Measurements from ENCODE around the gene PRMT3. TPM values are rescaled to one million over a fixed set of nuclear protein-coding genes. Genes with fewer than 3 reads are reported as not detected.

The PRMT3 gene
- total and polyA plus RNA-seq, 2 of the 13 experiments (the other 11 are each of a cell fraction or from before 2014, with no cell fraction given), result 9.1 to 27.7 TPM

DNA sequence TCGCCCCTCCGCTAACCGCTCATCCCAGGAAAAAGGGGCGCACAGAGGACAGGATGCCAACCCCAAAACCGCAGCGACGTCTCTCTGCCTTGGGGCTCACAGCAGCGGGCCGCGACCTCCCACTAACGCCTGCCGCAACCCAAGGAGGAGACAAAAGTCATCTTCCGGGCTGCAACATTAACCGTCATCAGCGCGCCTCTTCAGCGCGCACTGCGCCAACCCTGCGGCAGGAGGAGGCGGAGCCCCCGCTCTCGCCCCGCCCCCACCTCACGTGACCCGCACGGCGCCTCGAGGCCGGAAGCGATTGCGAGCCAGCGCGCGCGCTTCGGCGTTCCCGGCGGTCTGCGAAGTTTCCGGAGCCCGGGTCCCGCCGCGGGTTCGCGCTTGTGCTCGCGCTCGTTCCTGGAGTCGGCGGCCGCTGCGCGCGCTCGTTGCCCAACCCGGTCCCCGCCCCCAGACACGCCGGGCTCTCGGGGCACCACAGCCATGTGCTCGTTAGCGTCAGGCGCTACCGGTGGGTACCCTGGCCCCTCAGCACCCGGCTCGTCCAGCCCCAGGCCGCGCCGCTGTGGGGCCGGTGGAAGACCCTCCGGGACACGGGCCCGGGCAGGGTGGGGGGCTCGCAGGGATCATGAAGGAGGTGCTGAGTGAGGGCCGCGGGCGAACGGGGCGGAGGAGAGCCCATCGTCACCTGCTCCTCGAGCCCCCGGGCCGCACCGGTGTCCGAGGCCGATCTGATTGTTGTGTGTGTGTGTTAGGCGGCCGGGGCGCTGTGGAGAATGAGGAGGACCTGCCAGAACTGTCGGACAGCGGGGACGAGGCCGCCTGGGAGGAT lies at the start of gene PRMT3 (continued):
- no peak; the same call in 1 of the 2 replicates for TF ChIP-seq DNMT1 (CRISPR knock-in tag; IDR thresholded peaks at IDR 0.05)
- no peak for TF ChIP-seq ZNF160 (CRISPR knock-in tag; IDR thresholded peaks at IDR 0.05)
- no peak for TF ChIP-seq ZNF552 (CRISPR knock-in tag; IDR thresholded peaks at IDR 0.05; ENCODE audit: borderline replicate concordance)
- TF ChIP-seq ZNF234 (CRISPR knock-in tag; conservative IDR thresholded peaks at IDR 0.05), result no peak; the same call in 1 of the 2 replicates
- TF ChIP-seq SMAD3 (CRISPR knock-in tag; IDR thresholded peaks at IDR 0.05), result peak; percentile 39; the same call in 1 of the 2 replicates
- TF ChIP-seq NFYC (CRISPR knock-in tag; IDR thresholded peaks at IDR 0.05), result 0 out of 2 replicates have a peak, but pooled peaks have one; percentile 28
- TF ChIP-seq, protein P1, sequence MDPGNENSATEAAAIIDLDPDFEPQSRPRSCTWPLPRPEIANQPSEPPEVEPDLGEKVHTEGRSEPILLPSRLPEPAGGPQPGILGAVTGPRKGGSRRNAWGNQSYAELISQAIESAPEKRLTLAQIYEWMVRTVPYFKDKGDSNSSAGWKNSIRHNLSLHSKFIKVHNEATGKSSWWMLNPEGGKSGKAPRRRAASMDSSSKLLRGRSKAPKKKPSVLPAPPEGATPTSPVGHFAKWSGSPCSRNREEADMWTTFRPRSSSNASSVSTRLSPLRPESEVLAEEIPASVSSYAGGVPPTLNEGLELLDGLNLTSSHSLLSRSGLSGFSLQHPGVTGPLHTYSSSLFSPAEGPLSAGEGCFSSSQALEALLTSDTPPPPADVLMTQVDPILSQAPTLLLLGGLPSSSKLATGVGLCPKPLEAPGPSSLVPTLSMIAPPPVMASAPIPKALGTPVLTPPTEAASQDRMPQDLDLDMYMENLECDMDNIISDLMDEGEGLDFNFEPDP (CRISPR knock-in tag; conservative IDR thresholded peaks at IDR 0.05), result no peak
- TF ChIP-seq HOXA5 (CRISPR knock-in tag; IDR thresholded peaks at IDR 0.05), result peak; percentile 81
- TF ChIP-seq, protein P2, sequence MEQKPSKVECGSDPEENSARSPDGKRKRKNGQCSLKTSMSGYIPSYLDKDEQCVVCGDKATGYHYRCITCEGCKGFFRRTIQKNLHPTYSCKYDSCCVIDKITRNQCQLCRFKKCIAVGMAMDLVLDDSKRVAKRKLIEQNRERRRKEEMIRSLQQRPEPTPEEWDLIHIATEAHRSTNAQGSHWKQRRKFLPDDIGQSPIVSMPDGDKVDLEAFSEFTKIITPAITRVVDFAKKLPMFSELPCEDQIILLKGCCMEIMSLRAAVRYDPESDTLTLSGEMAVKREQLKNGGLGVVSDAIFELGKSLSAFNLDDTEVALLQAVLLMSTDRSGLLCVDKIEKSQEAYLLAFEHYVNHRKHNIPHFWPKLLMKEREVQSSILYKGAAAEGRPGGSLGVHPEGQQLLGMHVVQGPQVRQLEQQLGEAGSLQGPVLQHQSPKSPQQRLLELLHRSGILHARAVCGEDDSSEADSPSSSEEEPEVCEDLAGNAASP (CRISPR knock-in tag; IDR thresholded peaks at IDR 0.05; ENCODE audit: borderline replicate concordance), result no peak
- TF ChIP-seq, protein P3, sequence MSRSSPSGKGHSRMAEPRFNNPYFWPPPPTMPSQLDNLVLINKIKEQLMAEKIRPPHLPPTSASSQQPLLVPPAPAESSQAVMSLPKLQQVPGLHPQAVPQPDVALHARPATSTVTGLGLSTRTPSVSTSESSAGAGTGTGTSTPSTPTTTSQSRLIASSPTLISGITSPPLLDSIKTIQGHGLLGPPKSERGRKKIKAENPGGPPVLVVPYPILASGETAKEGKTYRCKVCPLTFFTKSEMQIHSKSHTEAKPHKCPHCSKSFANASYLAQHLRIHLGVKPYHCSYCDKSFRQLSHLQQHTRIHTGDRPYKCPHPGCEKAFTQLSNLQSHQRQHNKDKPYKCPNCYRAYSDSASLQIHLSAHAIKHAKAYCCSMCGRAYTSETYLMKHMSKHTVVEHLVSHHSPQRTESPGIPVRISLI (CRISPR knock-in tag; IDR thresholded peaks at IDR 0.05; ENCODE audit: borderline replicate concordance), result peak; percentile 93
- TF ChIP-seq CCAR2 (optimal IDR thresholded peaks at IDR 0.05; ENCODE audit: low read depth, low read length), result no peak
- TF ChIP-seq, protein P4, sequence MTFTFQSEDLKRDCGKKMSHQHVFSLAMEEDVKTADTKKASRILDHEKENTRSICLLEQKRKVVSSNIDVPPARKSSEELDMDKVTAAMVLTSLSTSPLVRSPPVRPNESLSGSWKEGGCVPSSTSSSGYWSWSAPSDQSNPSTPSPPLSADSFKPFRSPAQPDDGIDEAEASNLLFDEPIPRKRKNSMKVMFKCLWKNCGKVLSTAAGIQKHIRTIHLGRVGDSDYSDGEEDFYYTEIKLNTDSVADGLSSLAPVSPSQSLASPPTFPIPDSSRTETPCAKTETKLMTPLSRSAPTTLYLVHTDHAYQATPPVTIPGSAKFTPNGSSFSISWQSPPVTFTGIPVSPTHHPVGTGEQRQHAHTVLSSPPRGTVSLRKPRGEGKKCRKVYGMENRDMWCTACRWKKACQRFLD (CRISPR knock-in tag; IDR thresholded peaks at IDR 0.05; ENCODE audit: borderline replicate concordance), result peak; percentile 94; the same call in 1 of the 2 replicates
- no peak; the same call in 1 of the 2 replicates for TF ChIP-seq FOXJ3 (CRISPR knock-in tag; IDR thresholded peaks at IDR 0.05; ENCODE audit: borderline replicate concordance)
- TF ChIP-seq ELF4 (CRISPR knock-in tag; IDR thresholded peaks at IDR 0.05; ENCODE audit: borderline replicate concordance), result peak; percentile 67; the same call in 1 of the 2 replicates
- 0 out of 2 replicates have a peak, but pooled peaks have one; percentile 16 for TF ChIP-seq TSC22D2 (CRISPR knock-in tag; IDR thresholded peaks at IDR 0.05; ENCODE audit: borderline replicate concordance)
- TF ChIP-seq, protein P5, sequence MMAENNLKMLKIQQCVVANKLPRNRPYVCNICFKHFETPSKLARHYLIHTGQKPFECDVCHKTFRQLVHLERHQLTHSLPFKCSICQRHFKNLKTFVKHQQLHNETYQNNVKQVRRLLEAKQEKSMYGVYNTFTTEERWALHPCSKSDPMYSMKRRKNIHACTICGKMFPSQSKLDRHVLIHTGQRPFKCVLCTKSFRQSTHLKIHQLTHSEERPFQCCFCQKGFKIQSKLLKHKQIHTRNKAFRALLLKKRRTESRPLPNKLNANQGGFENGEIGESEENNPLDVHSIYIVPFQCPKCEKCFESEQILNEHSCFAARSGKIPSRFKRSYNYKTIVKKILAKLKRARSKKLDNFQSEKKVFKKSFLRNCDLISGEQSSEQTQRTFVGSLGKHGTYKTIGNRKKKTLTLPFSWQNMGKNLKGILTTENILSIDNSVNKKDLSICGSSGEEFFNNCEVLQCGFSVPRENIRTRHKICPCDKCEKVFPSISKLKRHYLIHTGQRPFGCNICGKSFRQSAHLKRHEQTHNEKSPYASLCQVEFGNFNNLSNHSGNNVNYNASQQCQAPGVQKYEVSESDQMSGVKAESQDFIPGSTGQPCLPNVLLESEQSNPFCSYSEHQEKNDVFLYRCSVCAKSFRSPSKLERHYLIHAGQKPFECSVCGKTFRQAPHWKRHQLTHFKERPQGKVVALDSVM (CRISPR knock-in tag; IDR thresholded peaks at IDR 0.05), result no peak; the same call in 1 of the 2 replicates
- peak; percentile 41; the same call in 1 of the 2 replicates for TF ChIP-seq ZNF567 (CRISPR knock-in tag; IDR thresholded peaks at IDR 0.05; ENCODE audit: borderline replicate concordance)
- TF ChIP-seq GTF3A (CRISPR knock-in tag; conservative IDR thresholded peaks at IDR 0.05), result peak; percentile 95
- TF ChIP-seq ASH2L (IDR thresholded peaks at IDR 0.05; ENCODE audit: insufficient read length, low read depth, low read length), result peak; percentile 97
- TF ChIP-seq MAFF (IDR thresholded peaks at IDR 0.05; ENCODE audit: low read depth, low read length), result no peak
- no peak for TF ChIP-seq KDM1A (CRISPR knock-in tag; IDR thresholded peaks at IDR 0.05)
